HG03135 (cell line): Measurements from ENCODE around the gene MALL.
"Not testable (repeated sequence)": the region's sequence is repeated elsewhere in the genome, so short reads cannot be mapped to it uniquely, and the experiment has no call there.

Experiments used
- ATAC-seq: cut with Tn5 transposase; IDR thresholded peaks from one replicate; pipeline ENCODE4 v1.9.1; 2021; ENCODE audit warnings: mild to moderate bottlenecking, moderate library complexity; ENCODE audit not compliant: unreplicated experiment

Gene MALL

DNA sequence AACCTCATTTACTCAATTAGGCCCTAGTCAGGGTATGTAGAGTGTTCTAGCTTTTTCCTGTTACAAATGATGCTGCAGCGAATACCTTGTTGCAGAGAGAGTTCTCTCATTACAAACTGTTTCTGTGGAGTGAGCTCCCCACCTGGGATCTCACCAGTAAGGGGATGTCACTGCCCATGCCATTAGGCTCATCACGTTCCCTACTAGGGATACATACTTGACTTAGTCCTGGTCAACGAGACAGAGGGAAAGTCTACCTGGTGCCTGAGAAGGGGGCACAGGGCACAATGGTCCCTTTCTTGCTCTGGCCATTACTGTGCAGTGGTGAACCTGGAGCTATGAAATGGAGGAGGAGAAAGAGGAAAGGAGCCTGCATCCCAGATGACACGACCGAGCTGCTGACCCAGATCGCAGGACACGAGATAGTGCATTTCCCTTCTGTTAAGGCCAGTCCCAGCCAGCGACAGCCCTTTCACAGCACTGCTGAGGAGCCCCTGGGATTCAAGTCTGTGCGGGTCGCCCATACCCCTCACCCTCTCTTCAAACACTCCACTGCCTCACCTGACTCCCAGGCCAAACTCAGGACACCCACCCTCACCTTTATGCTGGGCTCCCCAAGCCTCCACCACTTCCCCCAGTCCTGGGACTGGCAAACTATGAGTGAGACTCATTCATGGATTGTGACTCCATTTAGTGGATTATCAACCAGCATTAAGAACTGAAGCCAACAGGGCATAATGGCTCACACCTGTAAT lies 16.0 kb downstream of the MALL start:
- no peak for ATAC-seq

- ATAC-seq: no peak
These were observed 16.6 kb downstream of the MALL start for GRCh38 chr2:110099038-110099425.

GRCh38 chr2:110097506-110098220 lies 18.0 kb downstream of the MALL start:
- ATAC-seq: no peak

- ATAC-seq: no peak
These were observed 19.5 kb downstream of the MALL start for GRCh38 chr2:110095994-110096633.

GRCh38 chr2:110094884-110095534 lies 20.6 kb downstream of the MALL start:
- not testable (repeated sequence) for ATAC-seq

GRCh38 chr2:110093924-110094323 lies 21.7 kb downstream of the MALL start:
- not testable (repeated sequence) for ATAC-seq

DNA sequence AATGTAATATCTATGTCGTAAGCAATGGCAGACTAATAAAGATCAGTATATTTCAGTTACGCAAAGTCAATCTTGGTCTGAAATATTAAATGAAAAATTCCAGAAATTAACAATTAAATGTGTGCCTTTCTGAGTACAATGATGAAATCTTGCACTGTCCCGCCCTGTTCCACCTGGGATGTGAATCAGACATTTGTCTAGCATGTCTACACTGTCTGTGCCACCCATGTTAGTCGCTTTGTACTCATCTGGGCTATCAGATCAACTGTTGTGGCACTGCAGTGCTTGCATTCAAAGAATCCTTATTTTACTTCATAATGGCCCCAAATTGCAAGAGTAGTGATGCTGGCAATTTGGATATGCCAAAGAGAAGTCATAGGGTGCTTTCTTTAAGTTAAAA lies 25.5 kb downstream of the MALL start:
- not testable (repeated sequence) for ATAC-seq

DNA sequence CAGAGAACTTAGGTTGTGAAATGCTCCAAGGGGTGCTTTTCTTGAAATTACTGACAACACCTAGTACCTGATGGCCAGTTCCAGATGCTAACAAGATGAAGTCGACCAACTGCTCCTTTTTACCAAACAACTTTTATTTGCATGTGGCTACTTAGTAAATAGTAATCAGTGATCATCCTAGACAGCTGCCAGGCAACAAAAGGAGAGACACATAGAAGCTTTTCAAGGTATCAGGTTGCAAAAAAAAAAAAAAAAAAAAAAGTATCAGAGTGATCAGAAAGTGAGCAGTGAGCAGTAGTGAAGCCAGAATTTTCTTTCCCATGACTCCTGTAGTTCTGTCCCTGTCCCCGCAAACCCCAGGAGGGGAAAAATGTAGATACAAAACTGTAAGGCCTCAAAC lies 31.9 kb downstream of the MALL start:
- not testable (repeated sequence) for ATAC-seq

- ATAC-seq: not testable (repeated sequence)
These were observed 32.5 kb downstream of the MALL start for GRCh38 chr2:110083162-110083561.

DNA sequence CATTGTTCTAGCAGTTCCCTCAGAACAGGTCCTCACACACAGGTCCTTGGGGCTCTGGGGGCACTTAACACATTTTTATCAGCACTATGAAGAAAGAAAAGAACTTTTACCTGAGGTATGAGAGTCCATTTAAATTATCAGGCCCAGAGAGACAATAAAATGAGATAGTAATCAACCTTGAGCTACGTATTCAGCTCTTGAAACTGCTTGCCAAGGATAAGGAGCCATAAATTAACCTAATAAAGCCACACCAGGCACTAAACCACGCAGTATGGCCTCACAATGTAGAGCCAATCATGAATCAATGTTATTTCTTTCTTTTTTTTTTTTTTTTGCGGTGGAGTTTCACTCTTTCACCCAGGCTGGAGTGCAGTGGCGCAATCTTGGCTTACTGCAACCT lies 37.5 kb downstream of the MALL start:
- ATAC-seq: not testable (repeated sequence)

DNA sequence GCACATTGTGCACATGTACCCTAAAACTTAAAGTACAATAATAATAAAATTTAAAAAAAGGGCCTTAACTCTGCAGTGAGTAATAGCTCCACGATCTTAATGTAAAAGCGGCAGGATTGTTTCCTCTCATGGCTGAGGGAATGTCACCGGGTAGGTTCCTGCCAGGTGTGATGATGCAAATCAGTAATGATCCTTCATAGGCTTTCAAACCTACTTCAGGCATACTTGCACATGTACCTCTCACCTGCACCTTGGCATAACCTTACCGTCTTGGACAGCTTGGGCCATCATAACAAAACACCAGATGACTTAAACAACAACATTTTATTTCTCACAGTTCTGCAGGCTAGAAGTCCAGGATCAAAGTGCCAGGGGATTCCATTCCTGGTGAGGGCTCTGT lies 39.7 kb downstream of the MALL start:
- not testable (repeated sequence) for ATAC-seq

DNA sequence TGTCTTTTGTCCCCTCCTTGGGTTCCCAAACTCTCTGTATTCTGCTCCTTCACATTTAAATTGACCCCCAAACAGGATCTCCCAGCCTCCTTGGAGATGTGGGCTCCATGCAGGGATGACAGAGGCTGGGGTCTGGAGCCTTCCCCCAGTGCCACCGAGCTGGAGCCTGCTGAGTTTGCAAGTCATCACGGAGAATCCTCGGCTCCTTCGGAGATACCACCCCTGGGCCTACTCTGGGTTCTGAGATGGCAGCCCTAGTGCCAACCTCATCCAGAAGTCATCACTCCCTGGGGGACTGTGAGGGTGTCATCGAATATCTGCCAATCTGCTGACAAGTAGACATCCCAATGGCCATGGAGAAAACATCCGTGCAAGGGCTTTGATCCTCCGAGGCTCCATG lies 45.8 kb downstream of the MALL start:
- ATAC-seq: not testable (repeated sequence)

- not testable (repeated sequence) for ATAC-seq
These were observed 47.5 kb downstream of the MALL start for GRCh38 chr2:110068153-110068552.

- ATAC-seq: not testable (repeated sequence)
These were observed 53.3 kb downstream of the MALL start for GRCh38 chr2:110062332-110062731.

DNA sequence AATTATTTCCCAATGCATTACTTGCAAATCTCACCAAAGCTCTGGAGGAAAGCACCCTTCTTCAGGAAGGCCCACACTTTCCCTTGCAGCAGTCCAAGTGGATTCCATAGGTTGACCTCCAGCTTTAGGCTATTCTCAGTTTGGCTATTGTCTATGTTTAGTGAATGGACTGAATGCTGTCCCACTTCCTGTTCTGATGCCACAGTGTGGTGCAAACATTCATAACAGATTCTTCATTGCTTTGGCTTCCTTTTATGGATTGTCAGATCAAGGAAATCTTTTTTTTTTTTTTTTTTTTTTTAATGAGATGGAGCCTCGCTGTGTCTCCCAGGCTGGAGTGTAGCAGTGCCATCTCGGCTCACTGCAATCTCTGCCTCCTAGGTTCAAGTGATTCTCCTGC lies 55.1 kb downstream of the MALL start:
- not testable (repeated sequence) for ATAC-seq

DNA sequence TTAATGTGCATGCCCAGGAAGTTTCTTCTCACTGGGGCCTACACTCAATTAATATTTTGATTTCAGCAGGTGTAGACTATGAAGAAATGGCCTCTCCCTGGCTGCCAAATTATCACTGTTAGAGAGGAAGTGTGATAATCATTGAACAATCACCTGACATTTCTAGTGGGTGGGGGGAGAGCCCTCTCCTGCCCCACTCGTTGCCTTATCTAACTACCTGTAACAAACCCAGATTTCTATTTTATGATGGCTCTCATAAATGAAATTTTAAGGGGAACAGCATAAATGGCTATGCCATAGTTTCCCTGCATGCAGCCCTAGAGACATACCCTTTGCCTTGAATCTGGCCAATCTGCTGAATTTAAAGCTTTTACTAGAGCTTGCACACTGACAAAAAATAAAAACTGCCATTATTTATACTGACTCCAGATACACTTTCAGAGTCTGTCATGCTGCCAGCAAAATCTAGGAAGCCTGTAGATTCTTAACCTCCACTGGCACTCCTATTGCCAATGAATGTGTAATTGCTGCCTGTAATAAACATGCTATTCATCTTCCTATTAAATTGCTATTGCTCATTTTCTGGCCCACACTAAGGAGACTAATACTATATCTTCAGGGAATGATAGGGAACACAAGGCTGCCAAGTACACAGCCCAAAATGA lies 55.8 kb downstream of the MALL start:
- not testable (repeated sequence) for ATAC-seq

DNA sequence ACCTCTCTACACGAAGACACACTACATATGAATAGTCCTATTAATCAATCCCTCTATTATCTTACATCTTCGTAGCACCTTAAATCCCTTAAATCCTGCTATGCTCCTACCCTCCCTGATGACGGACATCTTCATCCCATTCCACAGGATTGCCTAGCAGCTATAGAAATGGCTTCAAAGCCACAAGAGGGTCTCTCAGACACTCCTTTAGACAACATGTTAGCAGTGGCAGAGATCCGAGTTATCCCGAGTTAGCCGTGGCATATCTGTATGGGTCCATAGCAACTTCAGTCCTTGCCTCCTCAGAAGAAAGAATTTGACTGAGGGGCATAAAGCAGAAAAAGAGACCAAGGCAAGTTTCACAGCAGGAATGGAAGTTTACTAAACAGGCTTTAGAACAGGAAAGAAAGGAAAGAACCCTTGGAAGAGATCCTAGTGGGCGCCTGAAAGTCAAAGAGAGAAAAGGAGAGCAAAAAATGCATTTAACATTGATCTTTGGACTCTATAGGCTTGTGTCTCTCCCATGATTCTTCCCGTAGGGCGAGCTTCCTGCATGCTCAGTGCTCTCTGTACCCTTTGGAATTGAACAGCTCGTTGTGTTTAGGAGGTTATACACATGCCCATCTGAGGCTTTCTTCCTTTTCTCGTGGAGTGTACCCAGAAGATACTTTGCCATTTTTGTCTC lies 56.5 kb downstream of the MALL start:
- not testable (repeated sequence) for ATAC-seq

GRCh38 chr2:110058034-110058433 lies 57.6 kb downstream of the MALL start:
- ATAC-seq: not testable (repeated sequence)

DNA sequence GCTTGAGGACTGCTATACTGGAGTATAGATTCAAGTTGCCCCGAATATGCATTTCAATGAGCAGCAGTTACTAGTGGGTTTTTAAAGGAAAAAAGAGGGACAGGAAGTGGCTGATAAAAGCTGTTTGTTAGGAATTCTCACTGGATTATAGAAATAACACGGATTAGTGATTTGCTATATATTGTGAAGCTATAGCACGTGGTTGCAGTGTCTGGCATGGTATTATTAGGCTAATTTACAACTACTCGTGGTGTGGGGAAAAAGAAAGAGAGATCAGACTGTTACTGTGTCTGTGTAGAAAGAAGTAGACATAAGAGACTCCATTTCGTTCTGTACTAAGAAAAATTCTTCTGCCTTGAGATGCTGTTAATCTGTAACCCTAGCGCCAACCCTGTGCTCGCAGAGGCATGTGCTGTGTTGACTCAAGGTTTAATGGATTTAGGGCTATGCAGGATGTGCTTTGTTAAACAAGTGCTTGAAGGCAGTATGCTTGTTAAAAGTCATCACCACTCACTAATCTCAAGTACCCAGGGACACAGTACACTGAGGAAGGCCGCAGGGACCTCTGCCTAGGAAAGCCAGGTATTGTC lies 59.7 kb downstream of the MALL start:
- ATAC-seq: not testable (repeated sequence)
